HEK293T (cell line): ENCODE data around the gene GHR.

Source experiments
- FOXK2 ChIP-seq: fragments of 450-650 bp; IDR thresholded peaks from 2 replicates; pipeline ENCODE4 v1.6.1; 2016; ENCODE audit warnings: mild to moderate bottlenecking
- FOXM1 ChIP-seq: fragments of 450-650 bp; IDR thresholded peaks from 2 replicates; pipeline ENCODE4 v1.6.1; 2017; ENCODE audit warnings: mild to moderate bottlenecking, borderline replicate concordance
- HDGF ChIP-seq: fragments of 450-650 bp; IDR thresholded peaks from 2 replicates; pipeline ENCODE4 v1.6.1; 2017; ENCODE audit warnings: antibody characterized with exemption, borderline replicate concordance
- L3MBTL2 ChIP-seq: fragments of 450-650 bp; conservative IDR thresholded peaks from 2 replicates; pipeline ENCODE4 v1.6.1; 2016; ENCODE audit warnings: mild to moderate bottlenecking
- ZNF384 ChIP-seq: fragments of 450-650 bp; IDR thresholded peaks from 2 replicates; pipeline ENCODE4 v1.6.1; 2016

- TF ChIP-seq ZNF384 (no peak), FOXM1 (no peak), L3MBTL2 (no peak), HDGF (no peak), FOXK2 (no peak)
These were observed 97.7 kb downstream of the GHR start for GRCh38 chr5:42520957-42521356.
